ENCODE measurements around the gene POU6F2. TPM values are rescaled to one million over a fixed set of nuclear protein-coding genes. Genes with fewer than 3 reads are reported as not detected.

The POU6F2 gene
- total RNA-seq, 4 donors from 2014 or later: not detected

DNA sequence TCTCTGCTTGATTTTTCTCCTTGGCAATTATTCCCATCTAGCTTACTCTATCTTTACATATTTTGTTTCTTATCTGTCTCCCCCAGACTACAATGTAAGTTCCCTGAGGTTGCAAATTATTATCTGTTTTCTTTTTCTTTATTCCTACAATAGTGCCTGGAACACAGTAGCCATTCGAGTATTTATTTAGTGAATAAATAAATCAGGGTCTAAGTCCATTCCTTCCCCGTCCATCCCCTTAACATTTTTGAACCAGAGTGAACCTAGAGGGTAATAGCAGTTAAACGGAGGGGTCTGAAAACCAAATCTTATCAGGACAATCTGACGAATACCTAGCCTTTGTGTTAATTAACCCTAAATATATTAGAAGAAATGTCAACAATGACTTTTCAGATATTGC, 335.7 kb downstream of the POU6F2 start:
- in situ Hi-C loops (cut with MboI; ENCODE audit: low sequenced_read_pairs in 4 of 4) (no loop called here), intact Hi-C loops (cut with DNase I; ENCODE audit: low total_unique reads) (no loop called here)
- DNase-seq (no peak), ATAC-seq (no peak)
- no peaks in the 10 kb centered on the region for H3K4me1 ChIP-seq
- TF ChIP-seq, protein P1, sequence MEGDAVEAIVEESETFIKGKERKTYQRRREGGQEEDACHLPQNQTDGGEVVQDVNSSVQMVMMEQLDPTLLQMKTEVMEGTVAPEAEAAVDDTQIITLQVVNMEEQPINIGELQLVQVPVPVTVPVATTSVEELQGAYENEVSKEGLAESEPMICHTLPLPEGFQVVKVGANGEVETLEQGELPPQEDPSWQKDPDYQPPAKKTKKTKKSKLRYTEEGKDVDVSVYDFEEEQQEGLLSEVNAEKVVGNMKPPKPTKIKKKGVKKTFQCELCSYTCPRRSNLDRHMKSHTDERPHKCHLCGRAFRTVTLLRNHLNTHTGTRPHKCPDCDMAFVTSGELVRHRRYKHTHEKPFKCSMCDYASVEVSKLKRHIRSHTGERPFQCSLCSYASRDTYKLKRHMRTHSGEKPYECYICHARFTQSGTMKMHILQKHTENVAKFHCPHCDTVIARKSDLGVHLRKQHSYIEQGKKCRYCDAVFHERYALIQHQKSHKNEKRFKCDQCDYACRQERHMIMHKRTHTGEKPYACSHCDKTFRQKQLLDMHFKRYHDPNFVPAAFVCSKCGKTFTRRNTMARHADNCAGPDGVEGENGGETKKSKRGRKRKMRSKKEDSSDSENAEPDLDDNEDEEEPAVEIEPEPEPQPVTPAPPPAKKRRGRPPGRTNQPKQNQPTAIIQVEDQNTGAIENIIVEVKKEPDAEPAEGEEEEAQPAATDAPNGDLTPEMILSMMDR (IDR thresholded peaks at IDR 0.05 in 4 of 5, conservative IDR thresholded peaks at IDR 0.05 in 1 of 5): no peak
- TF ChIP-seq POLR2A (IDR thresholded peaks at IDR 0.05): no peak
- H3K9me3 ChIP-seq: no peaks in the 10 kb centered on the region
- H3K4me3 ChIP-seq: no peak overlapping the region
- no peaks in the 10 kb centered on the region for H3K27me3 ChIP-seq
- no peak overlapping the region for H3K27ac ChIP-seq
- H3K36me3 ChIP-seq: no peaks in the 10 kb centered on the region

DNA sequence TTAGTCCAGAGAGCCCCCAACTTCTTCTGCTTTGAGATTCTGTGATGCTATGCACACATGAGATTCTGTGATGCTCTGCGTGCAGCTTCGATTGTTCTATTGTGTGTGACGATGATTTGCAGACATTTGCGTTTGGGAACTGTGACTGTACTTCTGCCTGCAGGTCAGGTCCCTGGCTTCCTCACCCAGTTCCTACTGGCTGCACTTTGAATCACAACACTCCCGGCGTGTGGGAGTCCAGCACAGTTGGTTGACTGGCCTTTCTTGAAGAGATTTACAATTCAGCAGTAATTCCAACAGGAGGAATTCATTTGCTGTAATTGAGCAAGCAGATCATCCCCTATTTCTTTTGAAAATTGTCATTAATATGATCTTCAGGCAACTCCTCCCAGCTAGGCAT, 336.3 kb downstream of the POU6F2 start:
- ATAC-seq (no peak), DNase-seq (no peak)
- TF ChIP-seq POLR2A (IDR thresholded peaks at IDR 0.05): no peak
- no peaks in the 10 kb centered on the region for H3K36me3 ChIP-seq
- no peak overlapping the region for H3K4me3 ChIP-seq
- intact Hi-C loops (cut with DNase I; ENCODE audit: low total_unique reads): no loop called here
- H3K27me3 ChIP-seq: no peaks in the 10 kb centered on the region
- in situ Hi-C loops (cut with MboI; ENCODE audit: low sequenced_read_pairs in 4 of 4): no loop called here
- no peaks in the 10 kb centered on the region for H3K4me1 ChIP-seq
- H3K9me3 ChIP-seq: no peaks in the 10 kb centered on the region
- H3K27ac ChIP-seq: no peak overlapping the region

DNA sequence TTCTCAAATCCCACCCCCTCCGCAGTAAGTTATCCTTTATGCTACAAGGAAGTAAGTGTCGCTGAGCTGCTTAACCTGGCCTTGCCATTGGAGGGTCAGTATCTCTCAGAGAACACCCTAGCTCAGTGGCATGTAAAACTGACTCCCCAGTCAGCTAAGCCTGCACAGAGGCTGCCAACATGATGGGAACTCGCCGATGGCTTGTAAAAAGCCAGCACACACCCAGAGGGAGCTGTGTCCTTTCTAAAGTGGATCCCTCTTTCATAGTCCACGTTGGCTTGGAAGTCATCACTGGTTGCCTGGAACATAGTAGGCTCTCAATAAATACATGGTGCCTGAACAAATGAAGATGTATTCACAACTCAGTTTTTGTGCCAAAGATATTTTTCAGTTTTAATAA, 339.4 kb downstream of the POU6F2 start:
- no peak overlapping the region for H3K4me3 ChIP-seq
- no peaks in the 10 kb centered on the region for H3K27me3 ChIP-seq
- in situ Hi-C loops (cut with MboI; ENCODE audit: low sequenced_read_pairs in 4 of 4): no loop called here
- H3K4me1 ChIP-seq: no peaks in the 10 kb centered on the region
- H3K27ac ChIP-seq: no peak overlapping the region
- intact Hi-C loops (cut with DNase I; ENCODE audit: low total_unique reads): no loop called here
- H3K9me3 ChIP-seq: no peaks in the 10 kb centered on the region
- no peak for DNase-seq
- no peak for ATAC-seq
- TF ChIP-seq, protein P1 (IDR thresholded peaks at IDR 0.05 in 4 of 5, conservative IDR thresholded peaks at IDR 0.05 in 1 of 5): no peak
- TF ChIP-seq POLR2A (IDR thresholded peaks at IDR 0.05): no peak
- no peaks in the 10 kb centered on the region for H3K36me3 ChIP-seq

DNA sequence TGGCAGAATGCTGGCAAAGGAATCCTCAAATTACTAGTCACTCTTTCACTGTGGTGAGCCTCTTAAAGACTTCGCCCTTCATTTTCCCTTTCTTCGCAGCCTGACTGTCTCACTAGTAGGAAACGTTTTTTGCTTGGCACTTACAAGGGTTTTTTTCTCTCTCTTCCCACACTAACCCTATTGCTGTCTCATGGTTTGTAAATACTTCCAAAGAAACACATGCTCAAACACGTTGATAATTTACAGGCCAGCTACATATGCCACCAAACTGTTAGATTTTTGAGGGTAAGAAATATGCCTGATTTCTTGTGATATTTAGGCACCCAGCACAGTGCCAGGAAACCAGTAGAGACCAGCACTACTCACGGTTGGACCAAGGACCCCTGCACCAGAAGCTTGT, 340.2 kb downstream of the POU6F2 start:
- in situ Hi-C loops (cut with MboI; ENCODE audit: low sequenced_read_pairs in 4 of 4): no loop called here
- no peak overlapping the region for H3K4me3 ChIP-seq
- DNase-seq: no peak
- no peak for ATAC-seq
- H3K9me3 ChIP-seq: no peaks in the 10 kb centered on the region
- H3K27ac ChIP-seq: no peak overlapping the region
- intact Hi-C loops (cut with DNase I; ENCODE audit: low total_unique reads): no loop called here
- H3K36me3 ChIP-seq: no peaks in the 10 kb centered on the region
- no peak for TF ChIP-seq POLR2A (IDR thresholded peaks at IDR 0.05)
- H3K4me1 ChIP-seq: no peaks in the 10 kb centered on the region
- no peaks in the 10 kb centered on the region for H3K27me3 ChIP-seq

DNA sequence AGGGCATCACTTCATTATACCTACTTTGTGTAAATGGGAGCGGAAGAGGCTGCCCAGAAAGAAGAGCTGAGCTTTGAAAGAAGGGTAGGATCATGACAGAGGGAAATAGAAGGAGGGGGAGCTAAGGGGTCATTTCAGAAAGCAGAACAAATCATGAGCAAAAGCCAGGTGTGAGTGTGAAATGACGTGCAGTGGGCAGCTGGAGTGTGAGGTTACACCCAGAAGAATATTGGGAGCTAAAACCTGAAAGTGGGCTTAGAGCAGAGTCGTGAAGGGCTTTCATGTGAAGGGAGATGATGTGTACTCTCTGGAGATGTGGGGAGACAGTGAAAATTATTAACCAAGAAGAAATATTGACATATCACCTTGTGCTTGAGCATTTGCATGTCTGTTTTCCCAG, 343.5 kb downstream of the POU6F2 start:
- DNase-seq (no peak), ATAC-seq (no peak)
- no peak overlapping the region for H3K4me3 ChIP-seq
- no peaks in the 10 kb centered on the region for H3K27me3 ChIP-seq
- H3K36me3 ChIP-seq: no peaks in the 10 kb centered on the region
- in situ Hi-C loops (cut with MboI; ENCODE audit: low sequenced_read_pairs in 4 of 4): no loop called here
- intact Hi-C loops (cut with DNase I; ENCODE audit: low total_unique reads): no loop called here
- no peak overlapping the region for H3K27ac ChIP-seq
- no peaks in the 10 kb centered on the region for H3K4me1 ChIP-seq
- no peak for TF ChIP-seq POLR2A (IDR thresholded peaks at IDR 0.05)
- TF ChIP-seq, protein P1 (IDR thresholded peaks at IDR 0.05 in 4 of 5, conservative IDR thresholded peaks at IDR 0.05 in 1 of 5): no peak
- no peaks in the 10 kb centered on the region for H3K9me3 ChIP-seq

DNA sequence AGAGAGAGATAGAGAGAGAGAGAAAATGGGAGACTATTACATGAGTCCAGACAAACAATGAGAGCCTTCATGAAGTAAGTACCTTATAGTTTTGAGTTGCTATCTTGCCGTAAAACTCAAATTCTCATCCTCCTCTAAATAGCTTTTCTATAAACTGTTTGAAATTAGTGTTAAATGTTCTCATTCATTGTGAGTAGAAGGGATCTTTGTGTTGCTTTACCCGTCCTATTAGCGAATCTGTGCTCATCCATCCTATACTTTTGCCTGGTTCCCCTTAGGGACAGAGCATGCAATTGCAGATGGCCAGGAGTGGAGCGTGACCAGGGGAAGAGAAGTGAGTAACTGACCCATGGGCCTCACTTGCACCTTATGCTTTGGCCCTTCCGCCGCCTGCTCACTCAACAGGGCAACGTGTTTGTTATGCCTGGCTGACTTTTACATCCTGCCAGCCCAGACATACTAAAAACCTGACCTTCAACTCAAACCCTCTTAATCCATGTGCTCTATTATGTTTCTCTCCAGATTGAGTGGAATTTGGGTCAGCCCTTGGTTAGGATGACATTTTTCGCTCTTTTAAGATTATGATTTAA, 344.3 kb downstream of the POU6F2 start:
- H3K36me3 ChIP-seq: no peaks in the 10 kb centered on the region
- in situ Hi-C loops (cut with MboI; ENCODE audit: low sequenced_read_pairs in 4 of 4): no loop called here

More for the DNA sequence above, 344.3 kb downstream of the POU6F2 start:
- no peak overlapping the region for H3K4me3 ChIP-seq
- no peaks in the 10 kb centered on the region for H3K9me3 ChIP-seq
- H3K27me3 ChIP-seq: no peaks in the 10 kb centered on the region
- no peak overlapping the region for H3K27ac ChIP-seq
- DNase-seq (no peak), ATAC-seq (no peak)
- H3K4me1 ChIP-seq: no peaks in the 10 kb centered on the region
- no peak for TF ChIP-seq POLR2A (IDR thresholded peaks at IDR 0.05)
- TF ChIP-seq, protein P1 (IDR thresholded peaks at IDR 0.05 in 4 of 5, conservative IDR thresholded peaks at IDR 0.05 in 1 of 5): no peak
- intact Hi-C loops (cut with DNase I; ENCODE audit: low total_unique reads): no loop called here
